WERI-Rb-1 (cell line): Measurements from ENCODE around the gene FZD2.

Experiments
- DNase-seq: peaks from one replicate; pipeline ENCODE4 v3.0.0-alpha.2; 2020
- H3K27ac ChIP-seq: fragments of 250-450 bp; sonication (Bioruptor Pico); 2 replicates; pipeline ENCODE4 v1.5.1; 2020; ENCODE audit warnings: mild to moderate bottlenecking, moderate library complexity
- H3K27me3 ChIP-seq: fragments of 250-450 bp; sonication (Bioruptor Pico); 2 replicates; pipeline ENCODE4 v1.5.1; 2021; ENCODE audit warnings: mild to moderate bottlenecking, low read depth, moderate library complexity; ENCODE audit not compliant: insufficient read depth, severe bottlenecking
- H3K36me3 ChIP-seq: fragments of 250-450 bp; sonication (Bioruptor Pico); 2 replicates; pipeline ENCODE4 v1.5.1; 2020; ENCODE audit warnings: mild to moderate bottlenecking, moderate library complexity
- H3K4me3 ChIP-seq: 2 replicates; pipeline ENCODE4 v1.5.1; 2011; ENCODE audit warnings: low read depth, mild to moderate bottlenecking, control low read depth, low read length
- H3K9me3 ChIP-seq: fragments of 250-450 bp; sonication (Bioruptor Pico); 2 replicates; pipeline ENCODE4 v1.5.1; 2021; ENCODE audit warnings: mild to moderate bottlenecking, moderate library complexity; ENCODE audit not compliant: severe bottlenecking
- CTCF ChIP-seq: IDR thresholded peaks from 2 replicates; pipeline ENCODE4 v1.5.1; 2011; ENCODE audit warnings: low read depth, mild to moderate bottlenecking, control low read depth, inconsistent platforms, low read length

The FZD2 gene

GRCh38 chr17:44543213-44543904 lies 13.9 kb upstream of the FZD2 start:
- Histone ChIP-seq H3K27ac (no peak overlapping the region), H3K9me3 (no peaks in the 10 kb centered on the region), H3K4me3 (no peak overlapping the region), H3K36me3 (no peaks in the 10 kb centered on the region), H3K27me3 (no peaks in the 10 kb centered on the region)
- no peak for DNase-seq
- no peak for TF ChIP-seq CTCF

GRCh38 chr17:44543905-44544523 lies 13.3 kb upstream of the FZD2 start:
- Histone ChIP-seq H3K9me3 (no peaks in the 10 kb centered on the region), H3K4me3 (no peak overlapping the region), H3K27me3 (no peaks in the 10 kb centered on the region), H3K36me3 (no peaks in the 10 kb centered on the region), H3K27ac (no peak overlapping the region)
- no peak for TF ChIP-seq CTCF
- no peak for DNase-seq

GRCh38 chr17:44546671-44547606 lies 10.3 kb upstream of the FZD2 start:
- Histone ChIP-seq H3K27ac (no peak overlapping the region), H3K9me3 (no peaks in the 10 kb centered on the region), H3K36me3 (no peaks in the 10 kb centered on the region), H3K4me3 (no peak overlapping the region), H3K27me3 (no peaks in the 10 kb centered on the region)
- TF ChIP-seq CTCF, result no peak
- DNase-seq, result no peak

GRCh38 chr17:44547625-44548267 lies 9.5 kb upstream of the FZD2 start:
- Histone ChIP-seq H3K4me3 (no peak overlapping the region), H3K27me3 (no peaks in the 10 kb centered on the region), H3K36me3 (no peaks in the 10 kb centered on the region), H3K9me3 (no peaks in the 10 kb centered on the region), H3K27ac (no peak overlapping the region)
- DNase-seq, result no peak
- no peak for TF ChIP-seq CTCF

- H3K4me3 ChIP-seq, result no peak overlapping the region
- H3K9me3 ChIP-seq, result no peaks in the 10 kb centered on the region
- H3K27me3 ChIP-seq, result no peaks in the 10 kb centered on the region
- H3K36me3 ChIP-seq, result no peaks in the 10 kb centered on the region
- no peak for DNase-seq
- H3K27ac ChIP-seq, result no peak overlapping the region
- TF ChIP-seq CTCF, result no peak
These were observed 8.7 kb upstream of the FZD2 start for GRCh38 chr17:44548376-44549230.
